HFFc6 (cell line): ENCODE results near the gene PPP4R2. TPM values are rescaled to one million over a fixed set of nuclear protein-coding genes. Genes with fewer than 3 reads are reported as not detected.

Source experiments
- DNase-seq: peaks from one replicate; pipeline ENCODE4 v3.0.0-alpha.2; 2018
- H3K27ac Mint-ChIP-seq: 2 replicates; pipeline ENCODE4 v1.8.0; 2020; ENCODE audit warnings: mild to moderate bottlenecking, mixed read lengths
- H3K27me3 Mint-ChIP-seq: 2 replicates; pipeline ENCODE4 v1.8.0; 2021; ENCODE audit warnings: mild to moderate bottlenecking, moderate library complexity, mixed read lengths; ENCODE audit not compliant: insufficient read depth
- H3K36me3 Mint-ChIP-seq: 2 replicates; pipeline ENCODE4 v1.8.0; 2021; ENCODE audit warnings: low read depth, mixed read lengths
- H3K4me1 Mint-ChIP-seq: 2 replicates; pipeline ENCODE4 v1.8.0; 2020; ENCODE audit warnings: low read depth, mixed read lengths
- H3K4me3 Mint-ChIP-seq: 2 replicates; pipeline ENCODE4 v1.8.0; 2020; ENCODE audit warnings: mild to moderate bottlenecking, moderate library complexity, mixed read lengths
- H3K9me3 Mint-ChIP-seq: 2 replicates; pipeline ENCODE4 v1.8.0; 2020; ENCODE audit warnings: mild to moderate bottlenecking, mixed read lengths
- CTCF ChIP-seq: fragments of 200-600 bp; sonication (generic); IDR thresholded peaks from 2 replicates; pipeline ENCODE4 v1.5.0; 2021; ENCODE audit warnings: antibody characterized with exemption, mild to moderate bottlenecking
- total RNA-seq, 6 experiments: library from RNA; stranded (reverse); fragmentation: NEBNext Ultra II Directional; extraction: Animal tissue kit (Norgen Biotek cat#: 25700); gene quantifications; 2 replicates in 1 of 6; 3 replicates in 5 of 6; pipeline ENCODE4 v1.2.3, GENCODE V29; 2021

PPP4R2 gene
- total RNA-seq, 6 experiments from 2014 or later = 72.4 to 84.3 (median 79.4) TPM

- peaks cover 55% of the 10 kb centered on the region for H3K4me1 Mint-ChIP-seq
- H3K36me3 Mint-ChIP-seq = peaks cover 5% of the 10 kb centered on the region
- H3K9me3 Mint-ChIP-seq = no peaks in the 10 kb centered on the region
- H3K4me3 Mint-ChIP-seq = no peak overlapping the region
- H3K27me3 Mint-ChIP-seq = no peaks in the 10 kb centered on the region; the same call in 1 of the 2 replicates
- no peak for TF ChIP-seq CTCF
- H3K27ac Mint-ChIP-seq = peak overlapping the region; percentile 39; the same call in 1 of the 2 replicates
- DNase-seq = no peak
These were observed 29.6 kb downstream of the PPP4R2 start for GRCh38 chr3:73026111-73026759.

- TF ChIP-seq CTCF = no peak
- Mint-ChIP-seq H3K27me3 (no peaks in the 10 kb centered on the region; the same call in 1 of the 2 replicates), H3K4me3 (no peak overlapping the region), H3K27ac (peak overlapping the region; percentile 33; the same call in 1 of the 2 replicates), H3K9me3 (no peaks in the 10 kb centered on the region), H3K4me1 (peaks cover 55% of the 10 kb centered on the region), H3K36me3 (peaks cover 5% of the 10 kb centered on the region)
- no peak for DNase-seq
These were observed 30.1 kb downstream of the PPP4R2 start for GRCh38 chr3:73026760-73027113.

- peaks cover 5% of the 10 kb centered on the region for H3K36me3 Mint-ChIP-seq
- H3K4me3 Mint-ChIP-seq = peak overlapping the region; percentile 44
- H3K27me3 Mint-ChIP-seq = no peaks in the 10 kb centered on the region; the same call in none of the 2 replicates
- H3K27ac Mint-ChIP-seq = peak overlapping the region; percentile 72
- no peak for TF ChIP-seq CTCF
- peaks cover 69% of the 10 kb centered on the region for H3K4me1 Mint-ChIP-seq
- no peak for DNase-seq
- no peaks in the 10 kb centered on the region for H3K9me3 Mint-ChIP-seq
These were observed 32.2 kb downstream of the PPP4R2 start for GRCh38 chr3:73028803-73029202.

GRCh38 chr3:73029321-73029796 lies 32.7 kb downstream of the PPP4R2 start:
- Mint-ChIP-seq H3K27ac (peak overlapping the region; percentile 72), H3K36me3 (peaks cover 9% of the 10 kb centered on the region), H3K4me1 (peaks cover 72% of the 10 kb centered on the region), H3K9me3 (no peaks in the 10 kb centered on the region), H3K27me3 (no peaks in the 10 kb centered on the region; the same call in none of the 2 replicates), H3K4me3 (peak overlapping the region; percentile 44)
- DNase-seq = peak; percentile 78
- TF ChIP-seq CTCF = no peak

- no peak for DNase-seq
- TF ChIP-seq CTCF = no peak
- Mint-ChIP-seq H3K36me3 (peaks cover 16% of the 10 kb centered on the region), H3K9me3 (no peaks in the 10 kb centered on the region), H3K4me1 (peaks cover 72% of the 10 kb centered on the region), H3K4me3 (no peak overlapping the region), H3K27ac (peak overlapping the region; percentile 72), H3K27me3 (no peaks in the 10 kb centered on the region; the same call in 1 of the 2 replicates)
These were observed 33.5 kb downstream of the PPP4R2 start for GRCh38 chr3:73030073-73030597.
